ENCODE results near the gene CENPX.

GRCh38 chr17:82052638-82053059, 30.0 kb upstream of the CENPX start:
- TF ChIP-seq, protein P1, sequence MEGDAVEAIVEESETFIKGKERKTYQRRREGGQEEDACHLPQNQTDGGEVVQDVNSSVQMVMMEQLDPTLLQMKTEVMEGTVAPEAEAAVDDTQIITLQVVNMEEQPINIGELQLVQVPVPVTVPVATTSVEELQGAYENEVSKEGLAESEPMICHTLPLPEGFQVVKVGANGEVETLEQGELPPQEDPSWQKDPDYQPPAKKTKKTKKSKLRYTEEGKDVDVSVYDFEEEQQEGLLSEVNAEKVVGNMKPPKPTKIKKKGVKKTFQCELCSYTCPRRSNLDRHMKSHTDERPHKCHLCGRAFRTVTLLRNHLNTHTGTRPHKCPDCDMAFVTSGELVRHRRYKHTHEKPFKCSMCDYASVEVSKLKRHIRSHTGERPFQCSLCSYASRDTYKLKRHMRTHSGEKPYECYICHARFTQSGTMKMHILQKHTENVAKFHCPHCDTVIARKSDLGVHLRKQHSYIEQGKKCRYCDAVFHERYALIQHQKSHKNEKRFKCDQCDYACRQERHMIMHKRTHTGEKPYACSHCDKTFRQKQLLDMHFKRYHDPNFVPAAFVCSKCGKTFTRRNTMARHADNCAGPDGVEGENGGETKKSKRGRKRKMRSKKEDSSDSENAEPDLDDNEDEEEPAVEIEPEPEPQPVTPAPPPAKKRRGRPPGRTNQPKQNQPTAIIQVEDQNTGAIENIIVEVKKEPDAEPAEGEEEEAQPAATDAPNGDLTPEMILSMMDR (conservative IDR thresholded peaks at IDR 0.05; ENCODE audit: low read depth, low read length) = no peak
- no peak for TF ChIP-seq EZH2 (IDR thresholded peaks at IDR 0.05; ENCODE audit: low read length, unreplicated experiment)
